Stomach (tissue), 4 donors: ENCODE measurements around the gene LRRC4C.

Experiments
- EP300 ChIP-seq: sonication (generic); formaldehyde crosslinking; IDR thresholded peaks from one replicate; pipeline ENCODE4 v1.6.1; 2017; ENCODE audit warnings: antibody characterized with exemption
- POLR2A ChIP-seq, 4 donors: fragments of 450-650 bp; IDR thresholded peaks; one replicate each; pipeline ENCODE4 v1.6.1; 2016; ENCODE audit warnings: antibody characterized with exemption in 4 of 4, control low read depth in 2 of 4, mild to moderate bottlenecking in 1 of 4, moderate library complexity in 1 of 4
- POLR2AphosphoS5 ChIP-seq, 3 donors: sonication (generic); formaldehyde crosslinking; IDR thresholded peaks; one replicate each; pipeline ENCODE4 v1.6.1; 2016; ENCODE audit warnings: antibody characterized with exemption in 3 of 3
- TF ChIP-seq, protein P1 (sequence below), 7 experiments: fragments of 450-650 bp in 4 of 7; fragments of 200-600 bp in 3 of 7; sonication (generic) in 3 of 7; IDR thresholded peaks; one replicate each; pipeline ENCODE4 v1.5.1; 2016 to 2019; ENCODE audit warnings: antibody characterized with exemption in 7 of 7, control low read depth in 2 of 7, mild to moderate bottlenecking in 1 of 7

DNA sequence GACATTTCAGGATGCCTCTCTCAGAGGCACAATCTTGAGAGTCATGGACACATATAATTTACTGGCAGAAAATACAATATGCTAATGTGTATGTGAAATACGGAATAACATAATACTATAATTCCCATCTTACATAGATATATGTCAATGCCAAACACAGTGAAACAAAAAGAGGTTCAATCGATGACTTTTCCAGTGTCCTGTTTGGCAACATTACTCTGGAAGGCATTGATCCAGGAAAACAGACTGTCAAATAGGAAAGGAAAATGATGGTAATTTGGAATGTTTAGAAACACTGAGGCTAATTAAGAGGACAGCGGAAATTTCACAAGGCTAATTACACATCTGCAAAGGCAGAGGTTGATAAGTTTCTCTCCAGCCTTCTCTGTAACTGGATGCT lies 942.3 kb downstream of the LRRC4C start:
- TF ChIP-seq, protein P1, sequence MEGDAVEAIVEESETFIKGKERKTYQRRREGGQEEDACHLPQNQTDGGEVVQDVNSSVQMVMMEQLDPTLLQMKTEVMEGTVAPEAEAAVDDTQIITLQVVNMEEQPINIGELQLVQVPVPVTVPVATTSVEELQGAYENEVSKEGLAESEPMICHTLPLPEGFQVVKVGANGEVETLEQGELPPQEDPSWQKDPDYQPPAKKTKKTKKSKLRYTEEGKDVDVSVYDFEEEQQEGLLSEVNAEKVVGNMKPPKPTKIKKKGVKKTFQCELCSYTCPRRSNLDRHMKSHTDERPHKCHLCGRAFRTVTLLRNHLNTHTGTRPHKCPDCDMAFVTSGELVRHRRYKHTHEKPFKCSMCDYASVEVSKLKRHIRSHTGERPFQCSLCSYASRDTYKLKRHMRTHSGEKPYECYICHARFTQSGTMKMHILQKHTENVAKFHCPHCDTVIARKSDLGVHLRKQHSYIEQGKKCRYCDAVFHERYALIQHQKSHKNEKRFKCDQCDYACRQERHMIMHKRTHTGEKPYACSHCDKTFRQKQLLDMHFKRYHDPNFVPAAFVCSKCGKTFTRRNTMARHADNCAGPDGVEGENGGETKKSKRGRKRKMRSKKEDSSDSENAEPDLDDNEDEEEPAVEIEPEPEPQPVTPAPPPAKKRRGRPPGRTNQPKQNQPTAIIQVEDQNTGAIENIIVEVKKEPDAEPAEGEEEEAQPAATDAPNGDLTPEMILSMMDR (IDR thresholded peaks at IDR 0.05) = no peak
- TF ChIP-seq EP300 (no peak), POLR2AphosphoS5 (IDR thresholded peaks at IDR 0.05) (no peak), POLR2A (IDR thresholded peaks at IDR 0.05) (no peak)
